GM18909 (cell line): Measurements from ENCODE around the gene BAG2.

ENCODE experiments used
- ATAC-seq: cut with Tn5 transposase; IDR thresholded peaks from one replicate; pipeline ENCODE4 v1.9.1; 2021; ENCODE audit warnings: mild to moderate bottlenecking; ENCODE audit not compliant: unreplicated experiment, poor library complexity

Gene BAG2

DNA sequence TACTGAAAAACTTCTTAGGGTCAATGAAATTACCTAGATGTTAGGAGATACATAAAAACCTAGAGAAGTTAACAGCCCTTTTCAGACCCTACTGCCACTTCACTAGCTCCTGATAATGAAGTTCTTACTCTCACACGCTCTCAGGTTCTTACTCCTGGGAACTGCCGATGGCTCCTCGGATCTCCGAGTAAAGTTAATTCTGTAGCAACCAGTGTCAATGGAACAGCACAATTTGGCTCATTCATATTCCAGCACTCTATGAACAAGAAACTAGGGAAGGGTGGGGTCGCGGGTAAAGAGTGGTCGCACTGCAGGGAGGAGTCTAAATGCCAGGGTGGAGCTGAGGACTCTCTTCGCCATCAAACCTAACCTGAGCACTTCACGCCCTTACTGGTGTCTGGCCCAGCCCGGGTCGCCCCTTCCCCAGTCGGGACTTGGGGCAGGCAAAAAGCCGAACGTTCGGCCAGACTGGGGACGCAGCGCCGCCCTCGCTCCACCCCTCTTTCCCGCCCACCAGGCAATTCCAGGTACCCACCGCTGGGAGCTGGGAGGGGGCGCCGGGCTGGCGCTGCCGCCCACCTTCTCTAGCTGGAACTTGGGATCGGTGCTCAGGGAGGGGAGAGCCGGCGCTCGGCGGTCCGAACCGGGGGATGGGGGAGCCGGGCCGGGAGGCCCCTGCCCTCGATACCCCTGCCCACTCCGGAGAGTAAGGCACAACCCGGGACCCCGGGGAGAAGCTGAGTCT is 49.2 kb downstream of the BAG2 start:
- peak; percentile 77 for ATAC-seq

- peak; percentile 85 for ATAC-seq
These were observed 50.0 kb downstream of the BAG2 start, which contains the start of gene RAB23 for GRCh38 chr6:57221936-57222742. RAB23 (minus strand) TSS chr6:57222307; CDS start chr6:57210380, 11,927 bp downstream.

- ATAC-seq = no peak
These were observed 50.6 kb downstream of the BAG2 start for GRCh38 chr6:57222743-57223077.

- ATAC-seq = no peak
These were observed 52.8 kb downstream of the BAG2 start for GRCh38 chr6:57224769-57225515.

DNA sequence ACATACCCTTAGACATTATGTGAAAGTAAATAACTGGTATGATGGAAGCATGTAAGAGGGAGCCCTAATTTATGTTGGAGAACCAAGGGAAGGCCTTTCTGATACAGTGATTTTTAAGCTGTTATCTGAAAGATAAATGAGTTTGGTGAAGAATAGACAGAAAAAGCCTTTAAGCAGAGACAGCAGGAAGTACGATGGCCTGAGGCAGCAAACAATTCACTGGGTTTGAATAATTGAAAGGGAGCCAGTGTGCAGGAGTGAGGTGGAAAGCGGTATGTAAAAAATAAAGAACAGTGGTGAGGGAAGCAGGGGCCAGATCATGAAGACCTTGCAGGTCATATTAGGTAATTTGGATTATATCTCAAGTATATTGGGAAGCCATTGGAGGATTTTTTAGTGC is 54.1 kb downstream of the BAG2 start:
- no peak for ATAC-seq
